ENCODE measurements around the gene PRKCB.
"Not testable (repeated sequence)": the region's sequence is repeated elsewhere in the genome, so short reads cannot be mapped to it uniquely, and the experiment has no call there.

The PRKCB gene

GRCh38 chr16:24138575-24138974 lies 302.8 kb downstream of the PRKCB start:
- no peak for ATAC-seq

GRCh38 chr16:24139282-24139681 lies 303.5 kb downstream of the PRKCB start:
- peak; percentile 99 for ATAC-seq

GRCh38 chr16:24140730-24141129 lies 304.9 kb downstream of the PRKCB start:
- ATAC-seq: no peak

- ATAC-seq: no peak
Observed at GRCh38 chr16:24141466-24141865, 305.7 kb downstream of the PRKCB start.

GRCh38 chr16:24141917-24142316 lies 306.1 kb downstream of the PRKCB start:
- no peak for ATAC-seq

- no peak for ATAC-seq
Observed at GRCh38 chr16:24145927-24146326, 310.1 kb downstream of the PRKCB start.

- ATAC-seq: no peak
Observed at GRCh38 chr16:24146518-24146917, 310.7 kb downstream of the PRKCB start.

- ATAC-seq: peak in 1 of 2 donors; percentile 34
Observed at GRCh38 chr16:24149102-24149501, 313.3 kb downstream of the PRKCB start.

- ATAC-seq: no peak
Observed at GRCh38 chr16:24150282-24150681, 314.5 kb downstream of the PRKCB start.

GRCh38 chr16:24151482-24151939 lies 315.7 kb downstream of the PRKCB start:
- peak in 1 of 2 donors; percentile 58 for ATAC-seq

GRCh38 chr16:24152048-24152447 lies 316.3 kb downstream of the PRKCB start:
- ATAC-seq: not testable (repeated sequence)

- ATAC-seq: no peak
Observed at GRCh38 chr16:24152826-24153225, 317.0 kb downstream of the PRKCB start.

GRCh38 chr16:24156777-24157176 lies 321.0 kb downstream of the PRKCB start:
- peak in 1 of 2 donors; percentile 17 for ATAC-seq

- ATAC-seq: no peak
Observed at GRCh38 chr16:24163935-24164334, 328.2 kb downstream of the PRKCB start.

GRCh38 chr16:24164416-24164815 lies 328.6 kb downstream of the PRKCB start:
- ATAC-seq: no peak

- ATAC-seq: no peak
Observed at GRCh38 chr16:24165273-24165672, 329.5 kb downstream of the PRKCB start.

- ATAC-seq: no peak
Observed at GRCh38 chr16:24166661-24167528, 331.1 kb downstream of the PRKCB start.

- no peak for ATAC-seq
Observed at GRCh38 chr16:24168856-24169255, 333.1 kb downstream of the PRKCB start.

GRCh38 chr16:24170407-24170806 lies 334.6 kb downstream of the PRKCB start:
- no peak for ATAC-seq

GRCh38 chr16:24174504-24174903 lies 338.7 kb downstream of the PRKCB start:
- ATAC-seq: no peak

GRCh38 chr16:24174957-24175356 lies 339.2 kb downstream of the PRKCB start:
- ATAC-seq: no peak

GRCh38 chr16:24178496-24178895 lies 342.7 kb downstream of the PRKCB start:
- ATAC-seq: no peak

- no peak for ATAC-seq
Observed at GRCh38 chr16:24180451-24180850, 344.7 kb downstream of the PRKCB start.

- no peak for ATAC-seq
Observed at GRCh38 chr16:24188021-24188542, 352.3 kb downstream of the PRKCB start.

All from activated CD4-positive, CD25-positive, alpha-beta regulatory T cell treated with anti-CD3 and anti-CD28 coated beads, Interleukin-2, amount 50 U/mL, for 24 hours (primary cell).